HK-2 (cell line): ENCODE results near the gene NAA25.
"Not testable (repeated sequence)": the region's sequence is repeated elsewhere in the genome, so short reads cannot be mapped to it uniquely, and the experiment has no call there.

ENCODE experiments used
- DNase-seq: peaks from one replicate; pipeline ENCODE4 v3.0.0-alpha.2; 2018; ENCODE audit not compliant: unreplicated experiment

The NAA25 gene

GRCh38 chr12:112116232-112117060, 7.9 kb upstream of the NAA25 start:
- no peak for DNase-seq

- no peak for DNase-seq
Observed at GRCh38 chr12:112115259-112116045, 6.9 kb upstream of the NAA25 start.

- DNase-seq, result peak; percentile 11
Observed at GRCh38 chr12:112112409-112113133, 4.0 kb upstream of the NAA25 start.

- DNase-seq, result no peak
Observed at GRCh38 chr12:112111931-112112330, 3.3 kb upstream of the NAA25 start.

- DNase-seq, result not testable (repeated sequence)
Observed at GRCh38 chr12:112110787-112111662, 2.4 kb upstream of the NAA25 start.

GRCh38 chr12:112107306-112108201, 1.0 kb downstream of the NAA25 start:
- DNase-seq, result peak; percentile 36

- DNase-seq, result no peak
Observed at GRCh38 chr12:112105891-112106290, 2.7 kb downstream of the NAA25 start.

- DNase-seq, result no peak
Observed at GRCh38 chr12:112103758-112104503, 4.7 kb downstream of the NAA25 start.

GRCh38 chr12:112102746-112103145, 5.8 kb downstream of the NAA25 start:
- DNase-seq, result not testable (repeated sequence)

- DNase-seq, result no peak
Observed at GRCh38 chr12:112102127-112102526, 6.5 kb downstream of the NAA25 start.

- DNase-seq, result not testable (repeated sequence)
Observed at GRCh38 chr12:112100500-112100899, 8.1 kb downstream of the NAA25 start.

- DNase-seq, result no peak
Observed at GRCh38 chr12:112097641-112098040, 10.9 kb downstream of the NAA25 start.

GRCh38 chr12:112096667-112097066, 11.9 kb downstream of the NAA25 start:
- DNase-seq, result no peak

- no peak for DNase-seq
Observed at GRCh38 chr12:112096070-112096469, 12.5 kb downstream of the NAA25 start.

GRCh38 chr12:112091563-112091962, 17.0 kb downstream of the NAA25 start:
- no peak for DNase-seq

GRCh38 chr12:112087851-112088250, 20.7 kb downstream of the NAA25 start:
- DNase-seq, result no peak

GRCh38 chr12:112087055-112087850, 21.3 kb downstream of the NAA25 start:
- no peak for DNase-seq

- no peak for DNase-seq
Observed at GRCh38 chr12:112066566-112066965, 42.0 kb downstream of the NAA25 start.

GRCh38 chr12:112063273-112063672, 45.3 kb downstream of the NAA25 start:
- no peak for DNase-seq
